Skeletal muscle cell (primary cell): ENCODE data around the gene VLDLR.
A peak's percentile ranks its signal among the peaks of the same experiment; 100 is the strongest.

ENCODE experiments used
- DNase-seq: peaks from one replicate; pipeline ENCODE4 v3.0.0-alpha.2; 2010; ENCODE audit warnings: low read depth
- H3K4me3 ChIP-seq: 2 replicates; pipeline ENCODE4 v1.5.1; 2011; ENCODE audit warnings: low read depth, mild to moderate bottlenecking, control low read depth, low read length, moderate library complexity

The VLDLR gene

GRCh38 chr9:2621722-2622460 is at the start of gene VLDLR:
Gene VLDLR (plus strand): TSS chr9:2621787. CDS start chr9:2622190, 403 bp downstream.
- no peak for DNase-seq
- peak within 1 kb of the TSS; percentile 80 for H3K4me3 ChIP-seq

GRCh38 chr9:2574203-2574602 is 47.4 kb upstream of the VLDLR start:
- DNase-seq, result no peak

GRCh38 chr9:2576631-2577030 is 45.0 kb upstream of the VLDLR start:
- no peak for DNase-seq

More at GRCh38 chr9:2574203-2574602, 47.4 kb upstream of the VLDLR start:
- no peak overlapping the region for H3K4me3 ChIP-seq

GRCh38 chr9:2583308-2584013 is 38.1 kb upstream of the VLDLR start:
- H3K4me3 ChIP-seq, result no peak overlapping the region
- DNase-seq, result no peak

More at GRCh38 chr9:2576631-2577030, 45.0 kb upstream of the VLDLR start:
- H3K4me3 ChIP-seq, result no peak overlapping the region

GRCh38 chr9:2591967-2592366 is 29.6 kb upstream of the VLDLR start:
- no peak overlapping the region for H3K4me3 ChIP-seq
- DNase-seq, result no peak

- H3K4me3 ChIP-seq, result no peak overlapping the region
- no peak for DNase-seq
These were observed 27.8 kb upstream of the VLDLR start for GRCh38 chr9:2593744-2594143.

GRCh38 chr9:2595973-2596372 is 25.6 kb upstream of the VLDLR start:
- no peak for DNase-seq
- H3K4me3 ChIP-seq, result no peak overlapping the region

GRCh38 chr9:2597483-2597882 is 24.1 kb upstream of the VLDLR start:
- DNase-seq, result no peak
- no peak overlapping the region for H3K4me3 ChIP-seq

- H3K4me3 ChIP-seq, result no peak overlapping the region
- no peak for DNase-seq
These were observed 21.7 kb upstream of the VLDLR start for GRCh38 chr9:2599896-2600295.

GRCh38 chr9:2600307-2600706 is 21.3 kb upstream of the VLDLR start:
- H3K4me3 ChIP-seq, result no peak overlapping the region
- DNase-seq, result no peak

- no peak for DNase-seq
- no peak overlapping the region for H3K4me3 ChIP-seq
These were observed 19.7 kb upstream of the VLDLR start for GRCh38 chr9:2601785-2602378.

- no peak for DNase-seq
- H3K4me3 ChIP-seq, result no peak overlapping the region
These were observed 18.9 kb upstream of the VLDLR start for GRCh38 chr9:2602704-2603116.

GRCh38 chr9:2603621-2604020 is 18.0 kb upstream of the VLDLR start:
- no peak for DNase-seq
- no peak overlapping the region for H3K4me3 ChIP-seq

GRCh38 chr9:2605246-2605645 is 16.3 kb upstream of the VLDLR start:
- no peak for DNase-seq
- H3K4me3 ChIP-seq, result no peak overlapping the region

- no peak for DNase-seq
- no peak overlapping the region for H3K4me3 ChIP-seq
These were observed 13.3 kb upstream of the VLDLR start for GRCh38 chr9:2608276-2608675.

GRCh38 chr9:2610985-2611384 is 10.6 kb upstream of the VLDLR start:
- DNase-seq, result no peak
- no peak overlapping the region for H3K4me3 ChIP-seq

GRCh38 chr9:2611961-2612360 is 9.6 kb upstream of the VLDLR start:
- H3K4me3 ChIP-seq, result no peak overlapping the region
- DNase-seq, result no peak

GRCh38 chr9:2613730-2614271 is 7.8 kb upstream of the VLDLR start:
- H3K4me3 ChIP-seq, result no peak overlapping the region
- DNase-seq, result no peak

- DNase-seq, result no peak
- H3K4me3 ChIP-seq, result no peak overlapping the region
These were observed 6.1 kb upstream of the VLDLR start for GRCh38 chr9:2615497-2615896.

GRCh38 chr9:2616692-2617377 is 4.8 kb upstream of the VLDLR start:
- H3K4me3 ChIP-seq, result no peak overlapping the region
- DNase-seq, result no peak
